Measurements from ENCODE around the gene GUCY1A1. TPM values are rescaled to one million over a fixed set of nuclear protein-coding genes. Genes with fewer than 3 reads are reported as not detected.

GUCY1A1 gene
- total RNA-seq, 2 experiments from 2014 or later: not detected

DNA sequence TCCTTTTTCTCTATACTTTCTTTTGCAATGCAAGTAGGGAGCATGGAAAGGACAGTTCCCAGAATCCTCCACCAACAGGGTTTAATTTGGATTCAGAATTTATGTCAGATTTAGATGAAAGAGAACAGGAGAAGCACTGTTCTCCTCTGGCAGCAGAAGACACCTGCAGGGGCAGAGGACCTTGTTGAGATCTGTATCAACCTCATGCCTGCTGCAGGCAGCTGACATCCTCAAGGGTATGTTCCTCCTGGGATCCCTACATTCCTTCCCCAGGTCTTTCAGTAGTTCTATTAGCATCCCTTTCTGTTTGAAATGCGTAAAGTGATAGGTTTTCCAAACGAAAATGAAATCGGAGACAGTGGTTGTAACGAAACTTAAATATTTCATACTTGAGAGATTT, 10.6 kb upstream of the GUCY1A1 start:
- intact Hi-C loops (cut with micrococcal nuclease; ENCODE audit: unreplicated experiment): no loop called here
- Histone ChIP-seq H3K27ac (ENCODE audit: low read depth, low read length, poor library complexity, severe bottlenecking) (no peak overlapping the region), H3K4me3 (ENCODE audit: low read depth, low read length, poor library complexity, severe bottlenecking) (no peak overlapping the region), H3K9me3 (ENCODE audit: low read length) (no peaks in the 10 kb centered on the region), H3K79me2 (ENCODE audit: insufficient read depth, low read depth, low read length) (no peaks in the 10 kb centered on the region), H3K36me3 (ENCODE audit: insufficient read depth, low read length) (no peaks in the 10 kb centered on the region), H3K4me1 (ENCODE audit: insufficient read depth, low read length, poor library complexity, severe bottlenecking) (no peaks in the 10 kb centered on the region), H3K4me2 (ENCODE audit: low read length) (no peak overlapping the region), H2AFZ (ENCODE audit: low read length) (no peak overlapping the region), H3K9me2 (ENCODE audit: insufficient read depth, low read length) (no peaks in the 10 kb centered on the region), H4K20me1 (ENCODE audit: insufficient read depth, low read length) (no peaks in the 10 kb centered on the region)
- no peak for TF ChIP-seq EZH2phosphoT487 (IDR thresholded peaks at IDR 0.05; ENCODE audit: borderline replicate concordance, low read depth, low read length)
- TF ChIP-seq, protein P1, sequence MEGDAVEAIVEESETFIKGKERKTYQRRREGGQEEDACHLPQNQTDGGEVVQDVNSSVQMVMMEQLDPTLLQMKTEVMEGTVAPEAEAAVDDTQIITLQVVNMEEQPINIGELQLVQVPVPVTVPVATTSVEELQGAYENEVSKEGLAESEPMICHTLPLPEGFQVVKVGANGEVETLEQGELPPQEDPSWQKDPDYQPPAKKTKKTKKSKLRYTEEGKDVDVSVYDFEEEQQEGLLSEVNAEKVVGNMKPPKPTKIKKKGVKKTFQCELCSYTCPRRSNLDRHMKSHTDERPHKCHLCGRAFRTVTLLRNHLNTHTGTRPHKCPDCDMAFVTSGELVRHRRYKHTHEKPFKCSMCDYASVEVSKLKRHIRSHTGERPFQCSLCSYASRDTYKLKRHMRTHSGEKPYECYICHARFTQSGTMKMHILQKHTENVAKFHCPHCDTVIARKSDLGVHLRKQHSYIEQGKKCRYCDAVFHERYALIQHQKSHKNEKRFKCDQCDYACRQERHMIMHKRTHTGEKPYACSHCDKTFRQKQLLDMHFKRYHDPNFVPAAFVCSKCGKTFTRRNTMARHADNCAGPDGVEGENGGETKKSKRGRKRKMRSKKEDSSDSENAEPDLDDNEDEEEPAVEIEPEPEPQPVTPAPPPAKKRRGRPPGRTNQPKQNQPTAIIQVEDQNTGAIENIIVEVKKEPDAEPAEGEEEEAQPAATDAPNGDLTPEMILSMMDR (conservative IDR thresholded peaks at IDR 0.05; ENCODE audit: low read length): no peak
- DNase-seq (ENCODE audit: low spot score): no peak
- ChIA-PET POLR2A (no interaction called here), CTCF (ENCODE audit: unreplicated experiment) (no interaction called here)
- BruUV-seq (replicated peaks): no TSS peak

DNA sequence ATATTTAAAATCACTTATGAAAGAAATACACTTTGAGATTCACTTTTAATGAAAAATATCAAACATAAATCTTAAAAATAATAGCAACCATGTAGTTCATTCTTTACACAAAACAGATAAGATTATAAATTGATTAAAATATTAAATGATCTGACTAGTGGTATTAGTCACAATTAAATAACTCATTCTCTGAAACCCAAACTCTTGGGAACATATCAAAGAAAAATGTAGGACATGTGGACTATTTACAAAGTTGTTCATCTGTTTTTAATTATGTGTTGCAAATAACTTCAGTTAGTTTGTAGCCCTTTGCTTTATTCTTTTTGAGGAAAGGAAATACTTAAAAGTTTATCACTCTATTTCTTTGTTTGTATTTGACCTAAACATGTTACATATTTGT, 9.5 kb upstream of the GUCY1A1 start:
- Histone ChIP-seq H2AFZ (ENCODE audit: low read length) (no peak overlapping the region), H3K36me3 (ENCODE audit: insufficient read depth, low read length) (no peaks in the 10 kb centered on the region), H3K4me3 (ENCODE audit: low read depth, low read length, poor library complexity, severe bottlenecking) (no peak overlapping the region), H3K4me1 (ENCODE audit: insufficient read depth, low read length, poor library complexity, severe bottlenecking) (no peaks in the 10 kb centered on the region), H3K79me2 (ENCODE audit: insufficient read depth, low read depth, low read length) (no peaks in the 10 kb centered on the region), H3K9me2 (ENCODE audit: insufficient read depth, low read length) (no peaks in the 10 kb centered on the region), H3K4me2 (ENCODE audit: low read length) (no peak overlapping the region), H3K27ac (ENCODE audit: low read depth, low read length, poor library complexity, severe bottlenecking) (no peak overlapping the region), H3K9me3 (ENCODE audit: low read length) (no peaks in the 10 kb centered on the region), H4K20me1 (ENCODE audit: insufficient read depth, low read length) (no peaks in the 10 kb centered on the region)
- CTCF ChIA-PET (ENCODE audit: unreplicated experiment): no interaction called here
- TF ChIP-seq EZH2phosphoT487 (IDR thresholded peaks at IDR 0.05; ENCODE audit: borderline replicate concordance, low read depth, low read length): no peak
- TF ChIP-seq, protein P1 (conservative IDR thresholded peaks at IDR 0.05; ENCODE audit: low read length): no peak
- BruUV-seq (replicated peaks): no TSS peak
- POLR2A ChIA-PET: no interaction called here
- no peak for DNase-seq (ENCODE audit: low spot score)
- intact Hi-C loops (cut with micrococcal nuclease; ENCODE audit: unreplicated experiment): no loop called here

DNA sequence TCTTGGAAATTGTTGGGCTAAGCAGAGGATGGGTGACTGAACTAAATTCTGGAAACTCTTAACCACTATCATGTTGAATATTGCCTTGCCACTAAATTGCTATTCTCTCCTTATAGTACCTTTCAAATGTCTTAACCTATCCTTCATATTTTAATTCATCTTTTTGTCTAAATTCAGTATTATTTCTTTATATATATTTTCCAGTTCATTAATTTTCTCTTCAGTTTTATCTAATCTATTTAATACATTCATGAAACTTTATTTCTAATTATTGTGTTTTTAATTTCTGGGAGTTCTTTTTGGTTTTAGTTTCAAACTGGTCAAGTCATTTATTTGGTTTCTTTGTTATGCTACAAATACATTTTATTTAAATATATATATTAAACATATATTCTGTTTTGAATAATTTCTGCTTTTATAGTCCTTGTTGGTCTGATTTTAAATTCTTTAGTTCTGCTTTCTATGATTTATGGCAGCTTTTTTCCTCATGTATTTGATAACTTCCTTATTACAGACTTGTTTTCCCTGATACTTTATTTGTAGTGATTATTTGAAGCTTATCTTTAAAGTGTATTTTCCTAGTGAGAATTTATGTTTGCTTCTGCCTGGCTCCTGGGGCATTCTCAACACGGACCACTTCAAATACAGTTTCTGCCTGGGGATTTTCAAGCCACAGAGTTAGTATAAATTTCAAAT, 8.5 kb upstream of the GUCY1A1 start:
- POLR2A ChIA-PET: no interaction called here
- no peak overlapping the region for H3K27ac ChIP-seq (ENCODE audit: low read depth, low read length, poor library complexity, severe bottlenecking)

More for the DNA sequence above, 8.5 kb upstream of the GUCY1A1 start:
- Histone ChIP-seq H4K20me1 (ENCODE audit: insufficient read depth, low read length) (no peaks in the 10 kb centered on the region), H3K4me2 (ENCODE audit: low read length) (no peak overlapping the region), H3K9me3 (ENCODE audit: low read length) (no peaks in the 10 kb centered on the region), H3K4me3 (ENCODE audit: low read depth, low read length, poor library complexity, severe bottlenecking) (no peak overlapping the region), H3K36me3 (ENCODE audit: insufficient read depth, low read length) (no peaks in the 10 kb centered on the region), H2AFZ (ENCODE audit: low read length) (no peak overlapping the region), H3K9me2 (ENCODE audit: insufficient read depth, low read length) (no peaks in the 10 kb centered on the region), H3K4me1 (ENCODE audit: insufficient read depth, low read length, poor library complexity, severe bottlenecking) (no peaks in the 10 kb centered on the region), H3K79me2 (ENCODE audit: insufficient read depth, low read depth, low read length) (no peaks in the 10 kb centered on the region)
- TF ChIP-seq EZH2phosphoT487 (IDR thresholded peaks at IDR 0.05; ENCODE audit: borderline replicate concordance, low read depth, low read length): no peak
- TF ChIP-seq, protein P1 (conservative IDR thresholded peaks at IDR 0.05; ENCODE audit: low read length): no peak
- DNase-seq (ENCODE audit: low spot score): no peak
- intact Hi-C loops (cut with micrococcal nuclease; ENCODE audit: unreplicated experiment): no loop called here
- CTCF ChIA-PET (ENCODE audit: unreplicated experiment): no interaction called here
- BruUV-seq (replicated peaks): no TSS peak
